ENCODE data around the gene PDE3B. TPM values are rescaled to one million over a fixed set of nuclear protein-coding genes. Genes with fewer than 3 reads are reported as not detected.

Gene PDE3B
- total and polyA plus RNA-seq, 9 of the 15 experiments (the other 6 are each of a cell fraction or from before 2014, with no cell fraction given): 2.3 to 22.5 (median 12.2) TPM

DNA sequence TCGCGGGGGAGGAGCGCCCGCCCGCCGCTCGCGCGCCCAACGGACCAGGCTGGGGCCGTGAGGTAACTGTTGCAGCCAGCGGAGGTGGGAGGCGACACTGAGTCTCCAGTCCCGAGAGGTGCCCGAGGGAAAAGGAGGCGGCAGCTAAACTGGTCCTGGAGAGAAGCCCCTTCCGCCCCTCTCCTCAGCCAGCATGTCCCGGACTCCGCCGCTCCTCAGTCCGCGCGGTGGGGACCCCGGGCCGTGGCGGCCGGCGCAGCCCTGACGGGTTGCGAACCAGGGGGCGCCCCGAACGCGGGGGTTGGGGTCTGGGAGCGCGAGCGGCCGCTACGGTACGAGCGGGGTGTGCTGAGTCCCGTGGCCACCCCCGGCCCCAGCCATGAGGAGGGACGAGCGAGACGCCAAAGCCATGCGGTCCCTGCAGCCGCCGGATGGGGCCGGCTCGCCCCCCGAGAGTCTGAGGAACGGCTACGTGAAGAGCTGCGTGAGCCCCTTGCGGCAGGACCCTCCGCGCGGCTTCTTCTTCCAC, at the start of gene PDE3B (continued):
- TF ChIP-seq, protein P1, sequence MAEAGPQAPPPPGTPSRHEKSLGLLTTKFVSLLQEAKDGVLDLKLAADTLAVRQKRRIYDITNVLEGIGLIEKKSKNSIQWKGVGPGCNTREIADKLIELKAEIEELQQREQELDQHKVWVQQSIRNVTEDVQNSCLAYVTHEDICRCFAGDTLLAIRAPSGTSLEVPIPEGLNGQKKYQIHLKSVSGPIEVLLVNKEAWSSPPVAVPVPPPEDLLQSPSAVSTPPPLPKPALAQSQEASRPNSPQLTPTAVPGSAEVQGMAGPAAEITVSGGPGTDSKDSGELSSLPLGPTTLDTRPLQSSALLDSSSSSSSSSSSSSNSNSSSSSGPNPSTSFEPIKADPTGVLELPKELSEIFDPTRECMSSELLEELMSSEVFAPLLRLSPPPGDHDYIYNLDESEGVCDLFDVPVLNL (CRISPR knock-in tag; IDR thresholded peaks at IDR 0.05; ENCODE audit: low read depth): no peak
- TF ChIP-seq NR3C1 (CRISPR knock-in tag; IDR thresholded peaks at IDR 0.05): no peak
- TF ChIP-seq POLR2AphosphoS5 (IDR thresholded peaks at IDR 0.05; ENCODE audit: control insufficient read depth, insufficient read depth, low read depth, low read length): peak; percentile 85
- TF ChIP-seq SETDB1 (IDR thresholded peaks at IDR 0.05; ENCODE audit: low read length): no peak
- TF ChIP-seq OTX1 (CRISPR knock-in tag; IDR thresholded peaks at IDR 0.05): no peak
- TF ChIP-seq, protein P2, sequence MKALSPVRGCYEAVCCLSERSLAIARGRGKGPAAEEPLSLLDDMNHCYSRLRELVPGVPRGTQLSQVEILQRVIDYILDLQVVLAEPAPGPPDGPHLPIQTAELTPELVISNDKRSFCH (CRISPR knock-in tag; IDR thresholded peaks at IDR 0.05): no peak
- TF ChIP-seq, protein P2 (tag; IDR thresholded peaks at IDR 0.05): 0 out of 2 replicates have a peak, but pooled peaks have one; percentile 18
- TF ChIP-seq ZNF12 (CRISPR knock-in tag; IDR thresholded peaks at IDR 0.05): peak; percentile 18; the same call in 1 of the 2 replicates
- TF ChIP-seq GABPA (tag; conservative IDR thresholded peaks at IDR 0.05; ENCODE audit: low read depth): peak; percentile 21; the same call in 1 of the 2 replicates
- TF ChIP-seq ETV5 (CRISPR knock-in tag; IDR thresholded peaks at IDR 0.05; ENCODE audit: low read depth): peak; percentile 66; the same call in 1 of the 2 replicates
- TF ChIP-seq KDM2B (CRISPR knock-in tag; IDR thresholded peaks at IDR 0.05): 0 out of 2 replicates have a peak, but pooled peaks have one; percentile 20
- TF ChIP-seq ZNF134 (CRISPR knock-in tag; conservative IDR thresholded peaks at IDR 0.05): no peak
- peak in 1 of 3 experiments; percentile 6 for TF ChIP-seq YY1 (IDR thresholded peaks at IDR 0.05; ENCODE audit: borderline replicate concordance in 1 of 3, control insufficient read depth in 1 of 3, extremely low read depth in 1 of 3, insufficient read depth in 3 of 3, insufficient read length in 1 of 3, insufficient replicate concordance in 2 of 3, low read depth in 1 of 3, low read length in 2 of 3)
- TF ChIP-seq, protein P3, sequence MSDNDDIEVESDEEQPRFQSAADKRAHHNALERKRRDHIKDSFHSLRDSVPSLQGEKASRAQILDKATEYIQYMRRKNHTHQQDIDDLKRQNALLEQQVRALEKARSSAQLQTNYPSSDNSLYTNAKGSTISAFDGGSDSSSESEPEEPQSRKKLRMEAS (CRISPR knock-in tag; IDR thresholded peaks at IDR 0.05): peak; percentile 81
- TF ChIP-seq EP400 (IDR thresholded peaks at IDR 0.05): peak; percentile 58; the same call in 1 of the 2 replicates
- TF ChIP-seq MEIS2 (IDR thresholded peaks at IDR 0.05; ENCODE audit: partially characterized antibody): no peak
- peak; percentile 70; the same call in 1 of the 2 replicates for TF ChIP-seq BRD4 (IDR thresholded peaks at IDR 0.05)
- TF ChIP-seq, protein P4, sequence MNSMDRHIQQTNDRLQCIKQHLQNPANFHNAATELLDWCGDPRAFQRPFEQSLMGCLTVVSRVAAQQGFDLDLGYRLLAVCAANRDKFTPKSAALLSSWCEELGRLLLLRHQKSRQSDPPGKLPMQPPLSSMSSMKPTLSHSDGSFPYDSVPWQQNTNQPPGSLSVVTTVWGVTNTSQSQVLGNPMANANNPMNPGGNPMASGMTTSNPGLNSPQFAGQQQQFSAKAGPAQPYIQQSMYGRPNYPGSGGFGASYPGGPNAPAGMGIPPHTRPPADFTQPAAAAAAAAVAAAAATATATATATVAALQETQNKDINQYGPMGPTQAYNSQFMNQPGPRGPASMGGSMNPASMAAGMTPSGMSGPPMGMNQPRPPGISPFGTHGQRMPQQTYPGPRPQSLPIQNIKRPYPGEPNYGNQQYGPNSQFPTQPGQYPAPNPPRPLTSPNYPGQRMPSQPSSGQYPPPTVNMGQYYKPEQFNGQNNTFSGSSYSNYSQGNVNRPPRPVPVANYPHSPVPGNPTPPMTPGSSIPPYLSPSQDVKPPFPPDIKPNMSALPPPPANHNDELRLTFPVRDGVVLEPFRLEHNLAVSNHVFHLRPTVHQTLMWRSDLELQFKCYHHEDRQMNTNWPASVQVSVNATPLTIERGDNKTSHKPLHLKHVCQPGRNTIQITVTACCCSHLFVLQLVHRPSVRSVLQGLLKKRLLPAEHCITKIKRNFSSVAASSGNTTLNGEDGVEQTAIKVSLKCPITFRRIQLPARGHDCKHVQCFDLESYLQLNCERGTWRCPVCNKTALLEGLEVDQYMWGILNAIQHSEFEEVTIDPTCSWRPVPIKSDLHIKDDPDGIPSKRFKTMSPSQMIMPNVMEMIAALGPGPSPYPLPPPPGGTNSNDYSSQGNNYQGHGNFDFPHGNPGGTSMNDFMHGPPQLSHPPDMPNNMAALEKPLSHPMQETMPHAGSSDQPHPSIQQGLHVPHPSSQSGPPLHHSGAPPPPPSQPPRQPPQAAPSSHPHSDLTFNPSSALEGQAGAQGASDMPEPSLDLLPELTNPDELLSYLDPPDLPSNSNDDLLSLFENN (IDR thresholded peaks at IDR 0.05; ENCODE audit: low read depth in 2 of 2, low read length in 2 of 2): peak in 1 of 2 experiments; percentile 31; a peak in 1 of 4 replicates

Measured in K562 (cell line).